ENCODE results near the gene CHST8.

- TF ChIP-seq CTCF (IDR thresholded peaks at IDR 0.05; ENCODE audit: low read depth, low read length, poor library complexity, severe bottlenecking) (no peak), EZH2phosphoT487 (IDR thresholded peaks at IDR 0.05; ENCODE audit: borderline replicate concordance, low read length) (no peak)
Observed at GRCh38 chr19:33801411-33801810, 179.7 kb downstream of the CHST8 start.

All from DOHH2 (cell line).